T-helper 2 cell treated with Interferon-gamma antibody and Interleukin-4, amounts not matched to agents 100 ng/mL and 5 ng/mL, for 36 hours (primary cell): Measurements from ENCODE around the gene DNAJB5. TPM values are rescaled to one million over a fixed set of nuclear protein-coding genes. Genes with fewer than 3 reads are reported as not detected.
"Not testable (repeated sequence)": the region's sequence is repeated elsewhere in the genome, so short reads cannot be mapped to it uniquely, and the experiment has no call there.

Experiments
- intact Hi-C: fragments of 100-400 bp; cut with micrococcal nuclease; formaldehyde crosslinking; loops from one replicate; pipeline ENCODE4 v1.15.1; 2023
- total RNA-seq: library from RNA; stranded (reverse); gene quantifications from 2 replicates; pipeline ENCODE4 v1.2.3, GENCODE V29; 2022

DNAJB5 gene
- 4.2 and 4.8 TPM in 2 replicates for total RNA-seq

- intact Hi-C loops = loop anchor here (1.0 to 5.0 kb wide), 7 partner anchors 48 to 743 kb away; partner anchors contain the start of genes CREB3, DNAI1, FAM219A and PIGO
These were observed at the start of gene DNAJB5 for GRCh38 chr9:34989003-34989945. Gene DNAJB5 (plus strand): TSS chr9:34989745. CDS start chr9:34990631, 886 bp downstream.

- intact Hi-C loops = not testable (repeated sequence)
These were observed 49.6 kb upstream of the DNAJB5 start for GRCh38 chr9:34939989-34940388.

GRCh38 chr9:34948451-34948850 lies 41.1 kb upstream of the DNAJB5 start:
- intact Hi-C loops = no loop called here

GRCh38 chr9:34954225-34954624 lies 35.3 kb upstream of the DNAJB5 start:
- intact Hi-C loops = no loop called here

- intact Hi-C loops = not testable (repeated sequence)
These were observed 33.5 kb upstream of the DNAJB5 start for GRCh38 chr9:34956066-34956465.

GRCh38 chr9:34956648-34957047 lies 32.9 kb upstream of the DNAJB5 start:
- intact Hi-C loops = no loop called here

- intact Hi-C loops = no loop called here
These were observed 31.8 kb upstream of the DNAJB5 start, which contains the start of gene PHF24 for GRCh38 chr9:34957492-34958410. Gene PHF24 (plus strand): TSS chr9:34958285. CDS start chr9:34971299, 13,014 bp downstream.

- intact Hi-C loops = no loop called here
These were observed 31.0 kb upstream of the DNAJB5 start for GRCh38 chr9:34958411-34958982.

- intact Hi-C loops = no loop called here
These were observed 30.1 kb upstream of the DNAJB5 start for GRCh38 chr9:34959461-34959860.

- intact Hi-C loops = no loop called here
These were observed 27.7 kb upstream of the DNAJB5 start for GRCh38 chr9:34961574-34962490.

- intact Hi-C loops = no loop called here
These were observed 27.0 kb upstream of the DNAJB5 start for GRCh38 chr9:34962546-34962945.

GRCh38 chr9:34963552-34963951 lies 26.0 kb upstream of the DNAJB5 start:
- intact Hi-C loops = no loop called here

- intact Hi-C loops = no loop called here
These were observed 25.1 kb upstream of the DNAJB5 start for GRCh38 chr9:34964458-34964857.

GRCh38 chr9:34971146-34971811 lies 18.3 kb upstream of the DNAJB5 start:
- intact Hi-C loops = no loop called here

GRCh38 chr9:34974664-34975063 lies 14.9 kb upstream of the DNAJB5 start:
- intact Hi-C loops = no loop called here

- intact Hi-C loops = no loop called here
These were observed 13.1 kb upstream of the DNAJB5 start for GRCh38 chr9:34976441-34976840.

- intact Hi-C loops = no loop called here
These were observed 12.6 kb upstream of the DNAJB5 start for GRCh38 chr9:34976992-34977391.

GRCh38 chr9:34980181-34980761 lies 9.3 kb upstream of the DNAJB5 start:
- intact Hi-C loops = no loop called here

- intact Hi-C loops = no loop called here
These were observed 7.2 kb upstream of the DNAJB5 start for GRCh38 chr9:34982361-34982760.
